Activated T-helper 1 cell treated with anti-CD3 and anti-CD28 coated beads, Interleukin-2, amount 50 U/mL, for 16 hours (primary cell): Measurements from ENCODE around the gene MTA3.
A peak's percentile ranks its signal among the peaks of the same experiment; 100 is the strongest.

ENCODE experiments used
- DNase-seq, 2 donors: peaks; one replicate each; pipeline ENCODE4 v3.0.0-alpha.2; 2020; ENCODE audit warnings: low read depth in 1 of 2, low spot score in 1 of 2

The MTA3 gene

DNA sequence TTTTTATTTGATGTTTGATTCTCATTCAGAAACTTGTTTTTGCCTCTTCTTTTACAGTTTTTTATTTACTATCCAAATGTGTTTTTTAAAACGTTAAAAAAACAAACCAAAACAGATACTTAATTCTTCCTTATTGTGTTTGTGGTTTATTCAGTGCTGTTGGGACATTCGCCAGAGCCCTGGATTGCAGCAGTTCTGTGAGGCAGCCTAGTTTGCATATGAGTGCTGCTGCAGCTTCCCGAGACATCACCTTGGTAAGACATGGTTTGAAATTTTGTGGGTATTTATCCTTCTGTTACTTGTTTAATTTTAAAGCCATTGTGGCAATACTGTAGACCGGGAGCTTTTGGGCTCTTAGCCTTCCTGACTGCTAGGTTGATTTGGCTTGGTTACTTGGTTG lies 91.2 kb downstream of the MTA3 start:
- DNase-seq: no peak

GRCh38 chr2:42663106-42663780 lies 94.8 kb downstream of the MTA3 start:
- peak in 1 of 2 donors; percentile 25 for DNase-seq

GRCh38 chr2:42663828-42664227 lies 95.4 kb downstream of the MTA3 start:
- DNase-seq: no peak

DNA sequence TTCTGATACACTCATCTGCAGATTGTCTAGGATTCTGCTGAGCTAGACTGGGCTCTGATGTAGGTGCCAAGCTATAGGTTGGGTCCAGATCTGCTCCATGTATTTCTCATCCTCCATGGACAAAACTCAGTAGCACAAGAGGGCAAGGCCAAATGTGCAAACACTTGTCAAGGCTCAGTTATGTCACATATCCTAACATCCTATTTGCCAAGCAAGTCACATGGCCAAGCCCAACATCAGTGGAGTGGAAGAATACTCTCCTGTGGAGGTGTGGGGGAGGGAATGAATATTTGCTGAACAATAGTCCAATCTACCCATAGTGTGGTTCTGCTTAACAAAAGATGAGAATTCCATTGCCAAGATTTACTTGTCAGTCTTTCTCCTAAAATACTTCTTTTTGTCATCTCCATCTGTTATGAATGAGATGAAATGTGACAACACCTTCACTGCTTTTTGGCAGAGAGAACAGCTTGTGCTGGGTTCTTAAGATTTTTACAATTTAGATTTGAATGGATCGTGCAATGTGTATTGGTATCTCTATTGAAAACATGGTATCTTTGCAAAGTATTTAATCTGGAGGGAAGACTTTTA lies 105.7 kb downstream of the MTA3 start:
- DNase-seq: no peak

- DNase-seq: no peak
Measured at GRCh38 chr2:42675815-42676214, 107.4 kb downstream of the MTA3 start.

GRCh38 chr2:42685303-42685702 lies 116.9 kb downstream of the MTA3 start:
- DNase-seq: no peak

DNA sequence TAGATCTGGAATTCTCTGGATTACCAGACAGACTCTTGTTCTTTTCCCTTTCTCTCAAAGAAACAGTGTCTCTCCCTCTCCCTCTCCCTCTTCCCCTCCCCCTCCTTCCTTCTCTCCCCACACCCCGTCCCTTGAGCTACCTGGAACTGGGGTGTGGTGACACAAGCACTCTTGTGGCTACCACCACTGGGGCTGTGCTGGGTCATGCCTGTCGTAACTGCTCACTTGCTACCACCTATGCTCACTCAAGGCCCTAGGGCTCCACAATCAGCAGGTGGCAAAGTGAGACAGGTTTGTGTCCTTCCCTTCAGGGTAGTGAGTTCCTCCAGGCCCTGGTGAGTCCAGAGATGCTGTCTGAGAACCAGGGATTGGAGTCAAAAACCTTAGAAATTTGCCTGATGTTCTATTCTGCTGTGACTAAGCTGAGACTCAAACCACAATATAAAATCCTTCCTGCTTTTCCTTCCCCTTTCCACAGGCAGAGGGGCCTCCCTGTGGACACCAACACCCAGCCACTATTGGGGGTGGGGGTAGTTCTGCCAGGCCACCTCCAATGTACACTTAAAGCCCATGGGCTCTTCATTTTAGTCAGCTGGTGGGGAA lies 124.7 kb downstream of the MTA3 start:
- no peak for DNase-seq

DNA sequence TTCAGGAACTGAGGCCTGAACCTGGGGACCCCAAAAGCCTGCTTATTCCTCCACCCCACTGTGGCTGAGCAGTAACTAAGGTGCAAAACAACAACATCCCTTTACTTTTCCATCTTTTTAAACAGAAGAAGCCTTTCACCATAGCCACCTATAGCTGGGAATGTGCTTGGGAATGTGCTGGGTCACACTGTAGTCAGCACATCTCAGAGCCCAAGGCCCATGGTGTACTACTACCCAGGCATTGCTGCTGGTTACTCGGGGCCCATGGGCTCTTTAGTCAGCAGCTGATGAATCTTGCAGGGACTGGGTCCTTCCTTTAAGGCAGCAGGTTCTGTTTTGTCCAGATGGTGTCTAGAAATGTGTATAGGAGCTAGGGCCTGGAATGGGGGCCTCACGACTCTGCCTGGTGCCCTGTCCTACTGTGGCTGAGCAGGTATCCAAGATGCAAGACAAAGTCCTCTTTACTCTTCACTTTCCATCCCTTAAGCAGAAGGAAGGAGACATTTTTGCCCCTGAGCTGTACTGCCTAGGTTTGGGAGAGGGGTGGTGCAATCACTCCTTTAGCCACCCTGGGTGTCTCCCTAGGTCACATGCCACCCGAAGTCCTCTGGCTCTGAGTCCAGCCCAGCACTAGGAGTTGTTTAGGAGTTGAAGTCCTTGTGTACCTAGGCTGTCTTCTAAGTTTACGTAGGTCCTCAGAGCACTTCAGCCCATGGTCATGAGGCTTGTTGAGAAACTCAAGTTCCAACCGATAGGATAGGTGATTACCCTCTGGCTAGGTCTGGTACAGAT lies 125.5 kb downstream of the MTA3 start:
- DNase-seq: no peak

DNA sequence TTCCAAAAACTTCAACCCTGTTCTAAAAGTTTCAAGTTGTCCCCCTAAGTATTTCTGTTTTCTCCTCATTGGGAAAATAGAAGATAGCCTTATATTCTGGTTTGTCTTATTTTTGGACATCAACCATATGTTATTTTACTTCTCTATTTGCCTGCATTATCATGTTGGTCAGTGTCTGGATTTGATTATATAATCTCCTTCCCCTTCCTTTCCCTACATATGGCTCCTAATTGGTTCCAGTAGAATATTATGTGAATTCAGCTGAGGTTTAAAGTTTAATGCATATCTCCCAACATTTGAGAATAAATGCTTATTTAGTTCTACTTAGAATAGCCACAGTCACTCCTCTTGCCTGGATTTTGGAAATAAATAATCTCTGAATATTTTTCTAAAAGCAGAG lies 128.6 kb downstream of the MTA3 start:
- no peak for DNase-seq

GRCh38 chr2:42698940-42699339 lies 130.5 kb downstream of the MTA3 start:
- no peak for DNase-seq

GRCh38 chr2:42706836-42707235 lies 138.4 kb downstream of the MTA3 start:
- no peak for DNase-seq

GRCh38 chr2:42708179-42708578 lies 139.7 kb downstream of the MTA3 start:
- no peak for DNase-seq

DNA sequence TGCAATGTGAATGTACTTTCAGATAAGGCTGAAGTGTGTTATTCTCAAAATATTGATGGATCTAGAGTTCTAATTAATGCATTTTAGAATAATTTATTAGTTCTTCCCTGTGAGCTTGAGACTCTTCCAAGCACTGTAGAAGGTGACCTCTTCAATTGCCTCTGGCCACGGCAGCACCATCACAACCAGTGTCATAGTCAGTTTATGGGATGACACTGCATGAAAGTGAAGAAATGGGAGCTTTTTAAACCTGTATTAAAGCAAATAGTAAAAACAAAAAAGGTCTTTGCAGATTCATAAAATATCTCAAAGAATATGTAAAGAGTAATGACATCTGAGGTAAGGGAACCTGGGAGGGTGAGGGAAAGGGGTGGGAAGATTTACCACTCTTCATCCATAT lies 143.5 kb downstream of the MTA3 start:
- DNase-seq: no peak

DNA sequence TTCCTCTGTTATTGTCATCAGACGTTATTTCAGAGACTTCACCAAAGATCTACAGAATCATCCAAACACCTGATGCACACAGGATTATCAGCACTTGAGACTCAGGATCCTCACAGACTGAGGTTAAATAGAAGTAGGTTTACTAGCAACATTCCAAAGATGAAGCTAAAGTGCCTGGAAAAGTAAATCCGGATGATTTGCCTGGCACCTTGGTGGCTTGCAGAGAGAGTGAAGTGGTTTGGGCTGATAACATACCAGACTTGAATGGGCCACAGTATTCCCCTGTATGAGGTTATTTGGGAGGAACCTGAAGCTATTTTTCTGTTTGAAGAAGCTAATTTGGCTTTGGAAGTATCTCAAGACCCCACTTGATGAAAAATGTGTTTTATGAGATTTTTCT lies 144.5 kb downstream of the MTA3 start:
- no peak for DNase-seq

GRCh38 chr2:42713920-42714319 lies 145.5 kb downstream of the MTA3 start:
- DNase-seq: no peak

DNA sequence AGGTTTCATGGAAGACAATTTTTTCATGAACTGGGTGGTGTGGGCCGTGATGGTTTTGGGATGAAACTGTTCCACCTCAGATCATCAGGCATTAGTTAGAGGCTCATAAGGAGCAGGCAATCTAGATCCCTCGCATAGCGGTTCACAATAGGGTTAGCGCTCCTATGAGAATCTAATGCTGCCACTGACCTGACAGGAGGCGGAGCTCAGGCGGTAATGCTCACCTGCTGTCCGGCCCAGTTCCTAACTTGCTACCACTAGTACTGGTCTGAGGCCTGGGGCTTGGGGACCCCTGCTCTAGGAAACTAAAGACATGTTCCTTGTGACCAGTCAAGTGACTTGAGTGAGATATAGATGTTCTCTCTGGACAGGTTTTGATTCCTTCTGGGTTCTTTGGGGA lies 146.3 kb downstream of the MTA3 start:
- DNase-seq: no peak

- no peak for DNase-seq
Measured at GRCh38 chr2:42721898-42722297, 153.5 kb downstream of the MTA3 start.

DNA sequence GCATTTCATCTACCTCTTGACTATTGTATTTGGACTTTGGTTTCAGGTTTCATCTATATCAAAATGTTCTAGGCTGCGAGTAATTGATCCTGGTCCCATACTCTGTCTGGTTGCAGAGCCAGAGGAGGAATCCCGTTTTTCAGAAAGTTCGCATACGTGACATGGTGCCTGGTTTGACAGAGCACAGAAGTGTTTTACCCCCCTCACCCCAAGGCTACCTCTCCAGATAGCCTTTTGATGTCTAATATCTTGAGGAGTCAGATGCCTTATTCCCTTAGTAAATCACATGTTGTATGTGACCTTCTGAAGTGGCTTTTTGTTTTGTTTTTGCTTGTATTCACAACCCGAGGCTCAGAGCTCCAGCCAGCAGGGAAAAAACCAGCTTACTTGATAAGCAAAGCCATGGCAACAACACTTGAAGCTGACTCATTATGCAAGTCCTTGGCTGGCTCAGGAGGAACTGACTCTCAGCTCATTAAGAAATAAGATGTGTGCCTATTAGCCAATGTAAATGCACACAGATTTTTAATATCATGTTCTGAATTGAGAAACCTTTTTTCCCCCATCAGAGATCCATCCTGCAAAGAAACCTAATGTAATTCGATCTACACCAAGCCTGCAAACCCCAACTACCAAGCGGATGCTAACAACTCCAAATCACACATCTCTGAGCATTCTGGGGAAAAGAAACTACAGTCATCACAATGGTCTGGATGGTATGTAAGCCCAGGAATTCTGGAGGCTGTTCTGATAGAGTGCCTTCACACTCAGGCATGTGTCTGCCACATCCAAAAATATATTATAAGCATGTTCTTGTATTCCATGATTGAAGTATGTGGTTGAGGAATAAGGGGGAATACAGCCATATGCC lies 154.1 kb downstream of the MTA3 start:
- no peak for DNase-seq

GRCh38 chr2:42723465-42723864 lies 155.0 kb downstream of the MTA3 start:
- no peak for DNase-seq

- DNase-seq: no peak
Measured at GRCh38 chr2:42724886-42725285, 156.5 kb downstream of the MTA3 start.

- DNase-seq: no peak
Measured at GRCh38 chr2:42725657-42726056, 157.2 kb downstream of the MTA3 start.
